GM19023 (cell line): ENCODE data around the gene ZFR.
"Not testable (repeated sequence)": the region's sequence is repeated elsewhere in the genome, so short reads cannot be mapped to it uniquely, and the experiment has no call there.

Source experiments
- ATAC-seq: cut with Tn5 transposase; IDR thresholded peaks from one replicate; pipeline ENCODE4 v1.9.1; 2021; ENCODE audit warnings: mild to moderate bottlenecking, moderate library complexity; ENCODE audit not compliant: unreplicated experiment

Gene ZFR

GRCh38 chr5:32452316-32452715 lies 7.8 kb upstream of the ZFR start:
- not testable (repeated sequence) for ATAC-seq

- ATAC-seq = no peak
These were observed 6.4 kb upstream of the ZFR start for GRCh38 chr5:32450952-32451351.

DNA sequence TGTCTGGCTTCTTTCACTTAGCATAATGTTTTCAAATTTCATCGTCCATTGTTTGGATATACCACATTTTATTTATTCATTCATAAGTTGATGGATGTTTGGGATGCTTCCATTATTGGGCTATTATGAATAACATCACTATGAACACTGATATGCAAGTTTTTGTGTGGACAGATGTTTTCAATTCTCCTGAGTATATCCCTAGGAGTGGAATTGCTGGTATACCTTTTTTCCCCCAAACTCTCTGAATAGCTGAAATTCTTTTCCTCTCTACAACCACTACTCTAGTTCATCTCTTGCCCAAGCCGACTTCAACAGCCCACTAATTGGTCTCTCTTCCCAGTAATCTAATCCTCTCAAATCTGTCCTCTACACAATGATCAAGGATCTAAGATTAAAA lies 4.7 kb upstream of the ZFR start:
- ATAC-seq = no peak

DNA sequence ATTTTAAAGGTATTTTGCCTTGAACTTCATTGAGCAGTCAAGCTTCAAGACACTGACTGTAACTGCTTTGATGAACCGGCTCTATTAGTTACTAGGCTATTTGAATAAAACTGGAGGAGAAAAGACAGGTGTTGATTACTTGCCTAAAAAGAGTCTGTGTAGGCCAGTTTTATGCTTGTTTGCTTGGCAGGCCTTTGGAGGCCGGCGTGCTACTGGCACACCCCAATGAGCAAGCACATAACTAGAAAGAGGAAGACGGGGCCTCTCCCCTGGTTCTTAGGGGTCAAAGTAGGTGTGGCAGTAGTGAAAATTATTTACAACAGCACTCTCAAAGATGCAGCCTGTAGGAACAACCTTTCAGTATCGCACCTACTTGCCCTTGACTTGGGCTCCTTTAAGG lies 2.1 kb upstream of the ZFR start:
- no peak for ATAC-seq

DNA sequence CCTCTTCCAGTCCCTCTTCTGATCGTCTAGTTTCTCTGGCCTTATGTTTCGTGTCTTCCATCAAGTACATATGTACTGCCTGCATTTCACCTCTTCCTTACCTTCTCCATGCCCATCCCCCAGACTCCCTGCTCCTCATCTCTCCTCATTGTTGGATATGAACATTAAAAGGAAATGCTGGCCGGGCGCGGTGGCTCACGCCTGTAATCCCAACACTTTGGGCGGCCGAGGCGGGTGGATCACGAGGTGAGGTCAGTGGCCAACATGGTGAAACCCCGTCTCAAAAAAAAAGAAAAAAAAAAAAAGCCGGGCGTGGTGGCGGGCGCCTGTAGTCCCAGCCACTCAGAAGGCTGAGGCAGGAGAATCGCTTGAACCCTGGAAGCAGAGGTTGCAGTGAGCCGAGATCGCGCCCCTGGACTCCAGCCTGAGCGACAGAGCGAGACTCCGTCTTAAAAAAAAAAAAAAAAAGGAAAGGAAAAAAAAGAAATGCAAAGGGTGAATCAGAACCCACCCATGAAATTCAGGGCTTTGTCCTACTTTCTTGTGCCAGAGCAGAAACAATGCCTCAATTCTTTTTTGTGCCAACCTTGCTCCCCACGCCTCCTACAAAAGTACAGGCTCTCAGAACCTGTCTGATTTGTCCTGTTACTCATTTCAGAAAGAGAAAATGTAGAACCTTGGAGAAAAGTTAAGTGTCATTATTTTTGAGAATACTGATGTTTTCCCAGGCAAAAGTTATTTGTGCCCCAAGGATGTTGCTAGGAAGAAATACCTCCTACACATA lies 1.5 kb upstream of the ZFR start:
- no peak for ATAC-seq

DNA sequence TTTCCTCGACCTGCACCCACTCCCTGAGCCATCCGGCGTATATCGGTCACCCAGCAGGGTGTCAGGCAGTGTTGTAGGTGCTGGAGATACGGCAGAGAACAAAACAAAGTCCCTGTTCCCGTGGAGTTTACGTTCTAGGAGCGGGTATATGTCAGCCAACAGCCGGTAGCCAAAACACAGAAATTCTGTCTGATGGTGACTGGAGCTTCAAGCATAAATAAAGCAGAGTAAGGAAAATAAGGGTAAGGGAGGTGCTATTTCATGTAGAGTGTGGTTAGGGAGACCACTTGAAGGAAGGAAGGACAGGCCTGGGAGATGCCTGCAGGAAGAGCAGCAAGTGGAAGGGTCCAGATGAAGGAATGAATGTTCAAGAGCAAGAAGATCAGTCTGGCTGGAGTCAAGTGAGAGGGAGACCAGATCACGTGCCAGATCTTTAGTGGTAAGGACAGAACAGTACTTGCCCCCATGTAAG lies 783 bp upstream of the ZFR start:
- no peak for ATAC-seq

DNA sequence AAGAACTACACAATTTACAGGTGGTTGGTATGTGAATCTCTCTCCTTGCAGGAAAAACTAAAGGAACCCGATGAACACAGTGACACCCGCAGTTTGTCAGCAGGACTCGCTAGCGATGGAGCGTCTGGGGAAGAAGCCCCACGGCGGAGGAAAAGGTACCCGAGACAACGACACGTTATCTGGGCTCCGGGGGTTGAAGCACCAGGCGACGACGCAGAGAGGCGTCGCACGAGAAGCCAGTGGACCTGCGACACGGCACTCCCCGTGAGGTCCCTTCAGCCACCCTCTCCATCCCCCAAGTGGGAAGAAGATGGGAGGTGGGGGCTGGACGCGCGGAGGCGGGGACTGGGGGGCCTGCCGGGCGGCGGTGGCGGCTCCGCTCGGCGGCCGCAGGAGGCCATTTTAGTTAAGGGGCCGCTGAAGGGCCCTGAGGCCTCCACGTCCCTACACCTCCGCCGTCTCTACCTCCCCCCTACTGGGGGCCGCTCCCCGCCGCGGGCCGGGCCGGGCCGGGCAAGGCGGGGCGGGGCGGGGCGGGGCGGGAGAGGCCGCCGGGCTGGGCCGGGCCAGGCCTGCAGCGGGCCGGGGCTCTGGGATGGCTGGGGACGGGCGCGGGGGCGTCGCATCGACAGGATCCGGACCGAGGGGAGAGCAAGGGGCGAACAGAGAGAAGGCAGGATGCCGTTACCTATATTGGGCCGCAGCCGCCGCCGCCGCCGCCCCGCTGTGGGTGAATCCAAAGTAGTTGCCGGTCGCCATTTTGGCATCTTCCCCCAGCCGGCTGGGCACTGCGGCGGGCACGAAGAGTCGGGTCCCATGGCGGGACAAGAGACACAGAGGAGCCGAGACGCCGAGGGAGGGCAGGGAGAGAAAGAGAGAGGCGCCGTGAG lies 754 bp downstream of the ZFR start:
- peak; percentile 46 for ATAC-seq

GRCh38 chr5:32443145-32443540 lies 1.4 kb downstream of the ZFR start:
- ATAC-seq = peak; percentile 28

- no peak for ATAC-seq
These were observed 5.4 kb downstream of the ZFR start for GRCh38 chr5:32439086-32439642.

- no peak for ATAC-seq
These were observed 7.8 kb downstream of the ZFR start for GRCh38 chr5:32436553-32437242.

GRCh38 chr5:32435383-32435782 lies 9.2 kb downstream of the ZFR start:
- ATAC-seq = no peak

DNA sequence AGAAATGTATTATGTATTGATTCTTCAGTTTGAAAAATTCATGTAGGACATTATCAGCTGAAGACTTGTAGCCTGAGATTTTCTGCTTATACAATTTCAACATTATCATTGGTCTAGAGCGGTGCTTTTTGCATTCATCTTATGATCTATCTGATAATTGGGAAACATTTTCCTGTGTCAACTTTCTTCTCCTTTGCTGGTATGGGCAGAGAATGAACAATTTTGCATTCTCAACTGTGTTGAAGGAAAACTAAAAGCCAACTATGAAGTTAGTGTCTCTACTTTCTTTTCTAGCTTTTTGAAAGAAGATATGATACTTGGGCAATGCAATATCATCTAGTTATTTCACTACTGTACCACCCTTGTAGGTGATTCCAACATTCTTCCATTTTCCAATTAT lies 10.3 kb downstream of the ZFR start:
- ATAC-seq = no peak

DNA sequence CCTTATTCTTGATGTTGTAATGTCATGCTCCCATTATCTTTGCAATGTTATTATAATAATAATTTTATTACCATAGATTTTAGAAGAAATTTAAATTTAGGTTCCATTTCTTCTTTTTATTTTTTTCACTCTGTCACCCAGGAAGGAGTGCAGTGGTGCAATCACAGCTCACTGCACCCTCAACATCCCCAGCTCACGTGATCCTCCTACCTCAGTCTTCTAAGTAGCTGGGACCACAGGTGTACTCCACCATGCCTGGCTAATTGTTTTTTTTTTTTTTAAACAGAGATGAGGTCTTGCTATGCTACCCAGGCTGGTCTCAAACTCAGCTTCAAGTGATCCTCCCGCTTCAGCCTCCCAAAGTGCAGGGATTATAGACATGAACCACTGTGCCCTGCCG lies 11.9 kb downstream of the ZFR start:
- no peak for ATAC-seq

- not testable (repeated sequence) for ATAC-seq
These were observed 13.7 kb downstream of the ZFR start for GRCh38 chr5:32430825-32431224.

- no peak for ATAC-seq
These were observed 16.1 kb downstream of the ZFR start for GRCh38 chr5:32428426-32428825.

GRCh38 chr5:32426440-32427151 lies 17.9 kb downstream of the ZFR start:
- ATAC-seq = no peak

DNA sequence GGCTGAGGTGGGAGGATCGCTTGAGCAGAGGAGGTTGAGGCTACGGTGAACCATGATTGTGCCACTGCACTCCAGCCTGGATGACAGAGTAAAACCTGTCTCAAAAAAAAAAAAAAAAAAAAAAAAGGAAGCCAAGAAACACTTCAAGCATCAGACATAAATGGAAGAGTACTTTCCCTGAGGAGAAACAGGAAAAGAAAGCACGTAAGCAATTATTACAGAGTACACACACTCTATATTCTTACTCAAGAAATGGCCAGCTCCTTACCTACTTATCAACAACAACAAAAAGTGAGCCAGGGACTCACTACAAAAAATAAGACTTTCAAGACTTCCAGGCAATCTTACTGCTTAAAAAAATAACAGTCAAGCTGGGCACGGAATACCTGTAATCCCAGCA lies 21.8 kb downstream of the ZFR start:
- ATAC-seq = no peak

GRCh38 chr5:32421075-32421474 lies 23.5 kb downstream of the ZFR start:
- no peak for ATAC-seq

GRCh38 chr5:32420506-32420905 lies 24.0 kb downstream of the ZFR start:
- no peak for ATAC-seq

DNA sequence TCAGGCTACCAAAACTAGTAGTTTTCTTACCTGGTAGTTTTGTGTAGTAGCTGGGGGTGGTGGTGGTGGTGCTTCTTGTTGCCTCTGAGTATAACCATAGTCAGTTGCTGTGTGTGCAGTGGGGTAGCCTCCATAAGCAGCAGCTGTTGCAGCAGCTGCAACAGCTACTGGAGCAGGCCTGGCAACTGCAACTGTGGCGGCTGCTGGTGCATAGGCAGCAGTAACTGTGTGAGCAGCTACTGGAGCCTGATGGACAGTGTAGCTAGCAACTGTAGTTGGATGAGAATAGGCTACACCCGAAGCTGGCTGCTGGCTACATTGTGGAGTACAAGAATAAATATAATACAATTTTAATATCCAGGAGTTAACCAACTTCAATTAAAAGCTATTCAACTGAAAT lies 24.7 kb downstream of the ZFR start:
- ATAC-seq = no peak
